Smooth muscle cell (in vitro differentiated cells): ENCODE results near the gene TMA7B. TPM values are rescaled to one million over a fixed set of nuclear protein-coding genes. Genes with fewer than 3 reads are reported as not detected.

ENCODE experiments used
- DNase-seq: peaks from one replicate; lab custom pipeline; 2025; ENCODE audit not compliant: unreplicated experiment; lab: John Stamatoyannopoulos, UW
- H2AFZ ChIP-seq: fragments of 200-600 bp; sonication (generic); 2 replicates; pipeline ENCODE4 v1.6.0; 2016; ENCODE audit warnings: antibody characterized with exemption, low read depth, mild to moderate bottlenecking
- H3F3A ChIP-seq: fragments of 200-600 bp; sonication (generic); 2 replicates; pipeline ENCODE4 v1.6.0; 2017; ENCODE audit warnings: antibody characterized with exemption, low read depth
- H3K27ac ChIP-seq: fragments of 200-600 bp; sonication (generic); 2 replicates; pipeline ENCODE4 v1.5.1; 2016; ENCODE audit warnings: low read depth, mild to moderate bottlenecking
- H3K27me3 ChIP-seq: fragments of 200-600 bp; sonication (generic); 2 replicates; pipeline ENCODE4 v1.6.1; 2016; ENCODE audit warnings: low read depth, mild to moderate bottlenecking
- H3K36me3 ChIP-seq: fragments of 200-600 bp; sonication (generic); 2 replicates; pipeline ENCODE4 v1.5.1; 2016; ENCODE audit warnings: low read depth
- H3K4me1 ChIP-seq: fragments of 200-600 bp; sonication (generic); 2 replicates; pipeline ENCODE4 v1.5.1; 2016; ENCODE audit warnings: low read depth
- H3K4me2 ChIP-seq: fragments of 200-600 bp; sonication (generic); 2 replicates; pipeline ENCODE4 v1.6.0; 2016; ENCODE audit warnings: mild to moderate bottlenecking
- H3K4me3 ChIP-seq: fragments of 200-600 bp; sonication (generic); 2 replicates; pipeline ENCODE4 v1.5.1; 2016; ENCODE audit warnings: mild to moderate bottlenecking
- H3K79me2 ChIP-seq: fragments of 200-600 bp; sonication (generic); 2 replicates; pipeline ENCODE4 v1.6.0; 2016; ENCODE audit warnings: low read depth, mild to moderate bottlenecking
- H3K9ac ChIP-seq: fragments of 200-600 bp; sonication (generic); 2 replicates; pipeline ENCODE4 v1.6.0; 2016; ENCODE audit warnings: low read depth
- H3K9me3 ChIP-seq: fragments of 200-600 bp; sonication (generic); replicated peaks from 2 replicates; pipeline ENCODE4 v1.5.1; 2016; ENCODE audit warnings: low read depth
- H4K20me1 ChIP-seq: fragments of 200-600 bp; sonication (generic); 2 replicates; pipeline ENCODE4 v1.6.0; 2016; ENCODE audit warnings: low read depth
- WGBS: methylation state at CpG from one replicate; pipeline ENCODE4 v1.1.7; 2016; ENCODE audit warnings: low lambda C conversion rate; 5-methylcytosine and 5-hydroxymethylcytosine counted together
- polyA plus RNA-seq: library from polyadenylated mRNA; unstranded; fragments of >200 nt; fragmentation: Nextera tagmentation; extraction: Ambion mirVana; gene quantifications from 2 replicates; pipeline ENCODE4 v1.2.1, GENCODE V29; 2016
- total RNA-seq: library from RNA; depleted of rRNA; stranded (reverse); fragments of >200 nt; gene quantifications from 2 replicates; pipeline ENCODE4 v1.2.3, GENCODE V29; 2014
- TF ChIP-seq, protein P1 (sequence below): fragments of 200-600 bp; sonication (generic); IDR thresholded peaks from 2 replicates; pipeline ENCODE4 v1.5.1; 2017; ENCODE audit warnings: borderline replicate concordance, mild to moderate bottlenecking, antibody characterized with exemption; ENCODE audit not compliant: insufficient read depth, poor library complexity, severe bottlenecking

TMA7B gene
- total and polyA plus RNA-seq, 2 experiments from 2014 or later, result not detected

DNA sequence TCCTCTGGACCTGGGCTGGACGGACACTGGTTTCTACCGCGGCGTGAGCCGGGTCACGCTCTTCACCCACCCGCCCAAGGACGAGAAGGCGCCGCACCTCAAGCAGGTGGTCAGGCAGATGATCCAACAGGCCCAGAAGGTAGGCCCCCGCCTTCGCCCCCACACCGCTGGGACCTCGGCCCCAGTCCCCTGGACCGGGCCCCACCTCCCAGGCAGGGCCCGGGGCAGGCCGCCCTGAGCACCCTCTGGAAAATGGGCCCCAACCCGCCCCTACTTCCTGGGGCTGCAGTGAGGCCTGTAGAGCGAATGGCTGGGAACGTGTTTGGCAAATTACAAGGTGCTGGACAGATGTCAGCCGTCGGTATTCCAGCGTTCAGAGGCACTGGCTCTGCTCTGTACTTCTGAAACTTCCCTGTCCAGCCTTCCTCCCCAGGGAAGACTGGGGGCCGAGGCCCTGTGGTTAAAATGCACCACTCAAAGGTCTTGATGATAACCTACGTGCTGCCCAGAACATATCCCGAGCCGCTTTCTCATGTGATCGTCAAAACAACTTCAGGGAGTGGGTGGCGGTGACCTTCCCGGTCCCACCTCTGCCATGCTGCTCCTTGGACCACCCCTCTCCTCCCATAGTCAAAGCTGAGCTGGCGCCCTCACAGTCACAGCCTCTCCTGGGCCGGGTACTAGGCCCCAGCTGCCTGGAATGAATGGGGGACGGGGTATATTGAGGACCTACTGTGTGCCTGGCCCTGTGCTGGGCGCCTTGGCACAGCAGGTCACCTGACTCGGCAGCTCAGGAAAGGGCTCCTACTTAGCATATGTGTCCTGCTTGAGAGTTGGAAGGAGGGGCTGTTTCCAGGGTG, 35.4 kb downstream of the TMA7B start:
- Histone ChIP-seq H3K9ac (no peak overlapping the region), H3K4me3 (peak overlapping the region; percentile 48), H4K20me1 (no peaks in the 10 kb centered on the region), H2AFZ (peak overlapping the region; percentile 59), H3K4me1 (peaks cover 43% of the 10 kb centered on the region), H3K27ac (no peak overlapping the region), H3K4me2 (peak overlapping the region; percentile 81), H3K27me3 (peaks cover 43% of the 10 kb centered on the region), H3K79me2 (no peaks in the 10 kb centered on the region), H3F3A (peaks cover 9% of the 10 kb centered on the region), H3K36me3 (no peaks in the 10 kb centered on the region), H3K9me3 (no peaks in the 10 kb centered on the region)
- no peak for DNase-seq
- TF ChIP-seq, protein P1, sequence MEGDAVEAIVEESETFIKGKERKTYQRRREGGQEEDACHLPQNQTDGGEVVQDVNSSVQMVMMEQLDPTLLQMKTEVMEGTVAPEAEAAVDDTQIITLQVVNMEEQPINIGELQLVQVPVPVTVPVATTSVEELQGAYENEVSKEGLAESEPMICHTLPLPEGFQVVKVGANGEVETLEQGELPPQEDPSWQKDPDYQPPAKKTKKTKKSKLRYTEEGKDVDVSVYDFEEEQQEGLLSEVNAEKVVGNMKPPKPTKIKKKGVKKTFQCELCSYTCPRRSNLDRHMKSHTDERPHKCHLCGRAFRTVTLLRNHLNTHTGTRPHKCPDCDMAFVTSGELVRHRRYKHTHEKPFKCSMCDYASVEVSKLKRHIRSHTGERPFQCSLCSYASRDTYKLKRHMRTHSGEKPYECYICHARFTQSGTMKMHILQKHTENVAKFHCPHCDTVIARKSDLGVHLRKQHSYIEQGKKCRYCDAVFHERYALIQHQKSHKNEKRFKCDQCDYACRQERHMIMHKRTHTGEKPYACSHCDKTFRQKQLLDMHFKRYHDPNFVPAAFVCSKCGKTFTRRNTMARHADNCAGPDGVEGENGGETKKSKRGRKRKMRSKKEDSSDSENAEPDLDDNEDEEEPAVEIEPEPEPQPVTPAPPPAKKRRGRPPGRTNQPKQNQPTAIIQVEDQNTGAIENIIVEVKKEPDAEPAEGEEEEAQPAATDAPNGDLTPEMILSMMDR, result no peak
- 35% methylated on average over 35 of the region's 35 CpGs for WGBS

DNA sequence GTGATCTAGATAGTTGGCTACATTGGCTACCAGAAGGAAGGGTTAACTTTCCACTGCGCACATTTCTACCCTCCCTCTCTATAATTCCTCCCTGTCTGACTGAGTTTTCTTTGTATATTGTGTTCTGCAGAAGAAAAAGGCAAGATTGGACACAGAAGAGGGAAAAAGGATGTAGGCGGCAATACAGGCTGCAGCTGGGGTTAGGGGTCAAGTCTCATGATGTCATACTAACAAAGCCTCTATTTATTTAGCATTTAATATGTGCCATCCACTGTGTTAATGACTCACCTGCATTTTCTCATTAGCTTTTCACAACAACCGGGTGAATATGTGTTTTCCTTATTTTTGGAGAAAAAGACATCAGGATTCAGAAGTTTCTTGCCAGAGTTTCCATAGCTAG, 36.5 kb downstream of the TMA7B start:
- H3K27me3 ChIP-seq, result peaks cover 42% of the 10 kb centered on the region
- H3F3A ChIP-seq, result peaks cover 9% of the 10 kb centered on the region
- H3K79me2 ChIP-seq, result no peaks in the 10 kb centered on the region
- WGBS, result 92% methylated on average over 3 of the region's 3 CpGs
- H3K36me3 ChIP-seq, result no peaks in the 10 kb centered on the region
- no peak overlapping the region for H2AFZ ChIP-seq
- H3K27ac ChIP-seq, result no peak overlapping the region
- peaks cover under 1% of the 10 kb centered on the region for H4K20me1 ChIP-seq
- H3K9ac ChIP-seq, result no peak overlapping the region
- H3K4me1 ChIP-seq, result peaks cover 54% of the 10 kb centered on the region
- peak overlapping the region; percentile 48 for H3K4me3 ChIP-seq
- no peaks in the 10 kb centered on the region for H3K9me3 ChIP-seq
- TF ChIP-seq, protein P1, result no peak
- DNase-seq, result no peak
- H3K4me2 ChIP-seq, result no peak overlapping the region

GRCh38 chr22:39997421-39997820, 37.2 kb downstream of the TMA7B start:
- Histone ChIP-seq H3K9ac (no peak overlapping the region), H2AFZ (no peak overlapping the region), H3K4me1 (peaks cover 61% of the 10 kb centered on the region), H3K27ac (no peak overlapping the region), H3K27me3 (peaks cover 36% of the 10 kb centered on the region), H3K9me3 (no peaks in the 10 kb centered on the region), H3K4me2 (no peak overlapping the region), H3F3A (peaks cover 9% of the 10 kb centered on the region), H3K79me2 (no peaks in the 10 kb centered on the region), H3K4me3 (no peak overlapping the region), H4K20me1 (peaks cover 4% of the 10 kb centered on the region), H3K36me3 (no peaks in the 10 kb centered on the region)
- TF ChIP-seq, protein P1, result no peak
- no peak for DNase-seq
- 84% methylated on average over 3 of the region's 3 CpGs for WGBS
